AG04449 (cell line): ENCODE results near the gene NUDT2.
"Not testable (repeated sequence)": the region's sequence is repeated elsewhere in the genome, so short reads cannot be mapped to it uniquely, and the experiment has no call there.

Experiments
- CTCF ChIA-PET: fragments of 350-600 bp; formaldehyde crosslinking; extraction: SDS; loops from one replicate; lab custom pipeline; 2021; ENCODE audit warnings: antibody characterized with exemption; lab: Yijun Ruan, JAX
- POLR2A ChIA-PET: fragments of 400-600, 350-600 bp; formaldehyde crosslinking; extraction: SDS; loops from one replicate; lab custom pipeline; 2020; ENCODE audit warnings: antibody characterized with exemption, inconsistent platforms; lab: Yijun Ruan, JAX
- DNase-seq: peaks from one replicate; pipeline ENCODE4 v3.0.0-alpha.2; 2010; ENCODE audit warnings: low read depth, low spot score
- H3K4me3 ChIP-seq: 2 replicates; pipeline ENCODE4 v1.5.1; 2011; ENCODE audit warnings: low read depth, mild to moderate bottlenecking, control low read depth, low read length
- TF ChIP-seq, protein P1 (sequence below): IDR thresholded peaks from one replicate; pipeline ENCODE4 v1.5.1; 2011; ENCODE audit warnings: mild to moderate bottlenecking, moderate library complexity, low read length, control low read depth, inconsistent platforms; ENCODE audit not compliant: insufficient read depth; ENCODE audit errors: missing control alignments

NUDT2 gene

DNA sequence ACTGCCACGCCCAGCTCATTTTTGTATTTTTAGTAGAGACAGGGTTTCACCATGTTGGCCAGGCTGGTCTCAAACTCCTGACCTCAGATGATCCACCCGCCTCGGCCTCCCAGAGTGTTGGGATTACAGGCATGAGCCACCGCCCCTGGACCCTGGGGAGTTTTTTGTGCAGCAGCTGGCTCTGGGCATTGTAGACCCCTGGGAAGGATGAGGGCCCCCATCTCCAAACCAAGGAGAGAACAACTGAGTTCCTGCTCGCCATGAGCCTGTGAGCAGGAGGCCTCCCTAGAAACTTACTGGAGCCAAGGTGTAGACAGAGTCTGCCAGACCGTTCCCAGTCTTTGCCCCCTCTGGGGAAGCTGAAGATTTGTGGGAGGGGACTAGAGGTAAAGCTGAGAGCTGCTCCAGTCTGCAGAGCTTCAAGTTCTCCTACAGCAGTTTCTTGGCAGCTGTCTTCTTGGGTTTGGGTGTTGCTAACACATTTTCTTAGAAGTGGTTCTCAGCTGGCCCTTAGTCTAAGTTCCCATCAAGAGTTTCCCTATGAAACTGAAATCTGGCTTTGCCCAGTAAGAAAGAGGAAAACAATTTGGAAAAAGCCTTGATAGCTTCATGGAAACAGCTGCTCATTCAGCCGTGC, 12.4 kb downstream of the NUDT2 start:
- ChIA-PET CTCF (interaction anchor here (0.8 to 7.8 kb wide), 5 partner anchors 8 to 263 kb away, joined by 3 to 49 read pairs (median 3); no protein-coding TSS in a partner anchor), POLR2A (no interaction called here)
- TF ChIP-seq, protein P1, sequence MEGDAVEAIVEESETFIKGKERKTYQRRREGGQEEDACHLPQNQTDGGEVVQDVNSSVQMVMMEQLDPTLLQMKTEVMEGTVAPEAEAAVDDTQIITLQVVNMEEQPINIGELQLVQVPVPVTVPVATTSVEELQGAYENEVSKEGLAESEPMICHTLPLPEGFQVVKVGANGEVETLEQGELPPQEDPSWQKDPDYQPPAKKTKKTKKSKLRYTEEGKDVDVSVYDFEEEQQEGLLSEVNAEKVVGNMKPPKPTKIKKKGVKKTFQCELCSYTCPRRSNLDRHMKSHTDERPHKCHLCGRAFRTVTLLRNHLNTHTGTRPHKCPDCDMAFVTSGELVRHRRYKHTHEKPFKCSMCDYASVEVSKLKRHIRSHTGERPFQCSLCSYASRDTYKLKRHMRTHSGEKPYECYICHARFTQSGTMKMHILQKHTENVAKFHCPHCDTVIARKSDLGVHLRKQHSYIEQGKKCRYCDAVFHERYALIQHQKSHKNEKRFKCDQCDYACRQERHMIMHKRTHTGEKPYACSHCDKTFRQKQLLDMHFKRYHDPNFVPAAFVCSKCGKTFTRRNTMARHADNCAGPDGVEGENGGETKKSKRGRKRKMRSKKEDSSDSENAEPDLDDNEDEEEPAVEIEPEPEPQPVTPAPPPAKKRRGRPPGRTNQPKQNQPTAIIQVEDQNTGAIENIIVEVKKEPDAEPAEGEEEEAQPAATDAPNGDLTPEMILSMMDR: no peak
- H3K4me3 ChIP-seq: no peak overlapping the region
- DNase-seq: no peak

DNA sequence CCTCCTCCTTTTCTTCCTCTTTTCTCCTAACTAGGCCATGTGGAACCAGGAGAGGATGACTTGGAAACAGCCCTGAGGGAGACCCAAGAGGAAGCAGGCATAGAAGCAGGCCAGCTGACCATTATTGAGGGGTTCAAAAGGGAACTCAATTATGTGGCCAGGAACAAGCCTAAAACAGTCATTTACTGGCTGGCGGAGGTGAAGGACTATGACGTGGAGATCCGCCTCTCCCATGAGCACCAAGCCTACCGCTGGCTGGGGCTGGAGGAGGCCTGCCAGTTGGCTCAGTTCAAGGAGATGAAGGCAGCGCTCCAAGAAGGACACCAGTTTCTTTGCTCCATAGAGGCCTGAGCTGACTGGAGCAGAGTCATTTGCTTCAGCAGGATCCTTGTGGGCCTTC, 13.7 kb downstream of the NUDT2 start:
- TF ChIP-seq, protein P1: no peak
- DNase-seq: no peak
- POLR2A ChIA-PET: no interaction called here
- CTCF ChIA-PET: interaction anchor here (1.0 to 7.8 kb wide), 3 partner anchors 10 to 61 kb away, joined by 3 to 49 read pairs (median 6); no protein-coding TSS in a partner anchor
- H3K4me3 ChIP-seq: no peak overlapping the region

DNA sequence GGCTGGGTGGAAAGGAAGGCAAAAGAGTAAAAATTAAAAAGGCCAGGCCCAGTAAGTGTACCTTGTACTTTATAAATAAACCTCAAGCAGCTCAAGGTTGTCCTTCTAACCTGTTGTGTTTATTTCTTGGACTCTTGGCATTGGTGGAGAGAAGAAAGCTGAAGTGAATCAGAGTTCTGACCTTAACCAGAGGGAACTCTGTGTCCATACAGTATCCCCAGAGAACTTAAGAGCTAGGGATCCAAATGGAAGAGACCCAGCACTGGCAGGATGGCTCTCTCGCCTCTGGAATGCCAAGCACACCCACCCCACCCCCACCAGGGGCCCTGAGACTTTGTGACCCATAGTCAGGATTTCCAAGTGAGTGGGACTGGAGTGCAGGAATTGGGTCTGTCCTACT, 14.2 kb downstream of the NUDT2 start:
- CTCF ChIA-PET: interaction anchor here (1.0 to 7.8 kb wide), 2 partner anchors 10 to 31 kb away, joined by 3 to 49 read pairs; no protein-coding TSS in a partner anchor
- TF ChIP-seq, protein P1: no peak
- H3K4me3 ChIP-seq: no peak overlapping the region
- DNase-seq: no peak
- POLR2A ChIA-PET: no interaction called here

DNA sequence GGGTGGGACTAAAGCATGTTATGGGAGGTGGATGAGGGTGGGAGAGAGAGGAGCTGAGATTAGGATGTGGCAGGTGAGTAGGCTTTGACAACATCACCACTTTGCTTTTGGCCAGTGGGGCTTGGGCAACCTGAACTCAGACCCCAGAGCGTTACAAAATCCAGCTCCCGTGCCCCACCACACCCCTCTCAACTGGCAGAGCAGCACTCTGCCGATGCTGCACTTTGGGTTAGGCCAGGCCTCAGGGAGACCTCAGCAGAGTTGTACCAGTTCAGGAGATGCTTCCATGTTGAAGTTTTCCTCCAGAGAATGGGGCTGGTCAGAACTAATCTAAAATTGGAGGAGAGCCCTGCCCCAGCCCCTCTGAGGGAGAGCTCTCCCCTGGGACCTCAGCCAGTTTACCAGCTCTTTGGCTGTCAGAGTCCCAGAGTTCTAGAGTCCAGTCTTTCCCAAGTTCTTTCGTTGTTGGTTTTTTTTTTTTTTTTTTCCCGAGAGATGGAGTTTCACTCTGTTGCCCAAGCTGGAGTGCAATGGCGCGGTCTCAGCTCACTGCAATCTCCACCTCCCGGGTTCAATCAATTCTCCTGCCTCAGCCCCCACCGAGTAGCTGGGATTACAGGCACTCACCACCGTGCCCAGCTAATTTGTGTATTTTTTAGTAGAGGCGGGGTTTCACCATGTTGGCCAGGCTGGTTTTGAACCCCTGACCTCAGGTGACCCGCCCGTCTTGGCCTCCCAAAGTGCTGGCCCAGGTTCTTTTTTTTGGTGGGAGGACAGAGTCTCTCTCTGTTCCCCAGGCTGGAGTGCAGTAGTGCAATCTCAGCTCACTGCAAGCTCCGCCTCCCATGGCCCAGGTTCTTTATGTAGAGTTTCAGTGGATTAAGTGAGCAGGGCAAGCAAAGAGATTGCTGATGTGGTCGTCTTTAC, 17.8 kb downstream of the NUDT2 start:
- ChIA-PET POLR2A (no interaction called here), CTCF (interaction anchor here (1.0 to 7.8 kb wide), 4 partner anchors 10 to 75 kb away, joined by 3 to 49 read pairs (median 4); no protein-coding TSS in a partner anchor)
- TF ChIP-seq, protein P1: no peak
- DNase-seq: no peak
- no peak overlapping the region for H3K4me3 ChIP-seq

DNA sequence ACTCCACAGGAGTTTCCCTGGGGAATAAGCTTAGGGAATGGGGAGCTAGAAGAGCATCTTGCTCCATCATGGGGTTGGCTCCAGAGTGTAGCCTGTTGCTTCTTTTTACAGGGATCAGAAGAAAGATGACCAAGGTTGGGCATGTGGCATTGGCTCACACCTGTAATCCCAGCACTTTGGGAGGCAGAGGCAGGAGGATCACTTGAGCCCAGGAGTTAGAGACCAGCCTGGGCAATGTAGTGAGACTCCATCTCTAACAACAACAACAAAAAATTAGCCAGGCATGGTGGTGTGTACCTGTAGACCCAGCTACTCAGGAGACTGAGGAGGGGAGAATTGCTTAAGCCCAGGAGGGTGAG, 18.4 kb downstream of the NUDT2 start:
- CTCF ChIA-PET: interaction anchor here (1.0 to 7.8 kb wide), 3 partner anchors 14 to 74 kb away, joined by 3 to 49 read pairs (median 3); no protein-coding TSS in a partner anchor
- TF ChIP-seq, protein P1: no peak
- H3K4me3 ChIP-seq: no peak overlapping the region
- no peak for DNase-seq
- POLR2A ChIA-PET: no interaction called here

DNA sequence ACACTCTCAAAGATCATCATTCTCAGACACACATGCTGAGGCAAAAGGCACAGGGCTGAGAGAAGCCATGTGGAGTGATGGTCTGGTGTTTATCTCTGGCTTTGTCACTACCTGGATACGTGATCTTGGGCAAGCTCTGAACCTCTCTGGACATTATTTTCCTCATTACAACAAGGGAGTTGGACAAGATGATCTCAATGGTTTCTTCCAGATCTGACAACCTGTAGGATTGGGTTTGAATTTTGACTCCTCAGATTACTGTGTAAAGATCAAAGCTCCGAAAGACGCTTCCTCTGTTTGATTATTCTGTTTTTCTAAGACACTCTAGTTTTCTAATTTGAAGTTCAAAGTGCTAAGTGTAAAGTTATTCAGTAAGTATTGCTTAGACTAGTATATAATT, 20.0 kb downstream of the NUDT2 start:
- ChIA-PET CTCF (interaction anchor here (0.9 to 1.3 kb wide), 2 partner anchors 18 to 54 kb away, joined by 3 to 4 read pairs; no protein-coding TSS in a partner anchor), POLR2A (no interaction called here)
- no peak for DNase-seq
- TF ChIP-seq, protein P1: no peak
- no peak overlapping the region for H3K4me3 ChIP-seq

DNA sequence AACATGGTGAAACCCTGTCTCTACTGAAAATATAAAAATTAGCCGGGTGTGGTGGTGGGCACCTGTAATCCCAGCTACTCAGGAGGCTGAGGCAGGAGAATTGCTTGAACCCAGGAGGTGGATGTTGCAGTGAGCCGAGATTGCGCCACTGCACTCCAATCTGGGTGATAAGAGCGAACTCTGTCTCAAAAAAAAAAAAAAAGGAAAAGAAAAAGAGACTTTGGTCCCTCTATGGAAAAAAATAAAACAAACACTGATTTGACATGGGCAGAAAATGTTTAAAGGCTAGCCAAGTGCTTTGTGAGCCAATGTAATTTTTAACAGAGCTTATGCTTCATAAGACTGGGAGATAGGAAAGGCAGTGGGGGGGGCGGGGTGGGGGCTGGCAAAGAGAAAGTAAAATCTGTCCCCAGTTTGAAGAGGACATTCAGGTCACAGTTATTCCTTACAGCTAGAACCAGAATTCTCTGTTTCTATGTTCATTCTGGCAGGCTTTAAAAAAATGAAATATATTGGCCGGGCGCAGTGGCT, 22.8 kb downstream of the NUDT2 start:
- H3K4me3 ChIP-seq, DNase-seq: not testable (repeated sequence)
- ChIA-PET POLR2A (interaction anchor here (0.7 kb wide), 1 partner anchor 714 kb away, joined by 5 read pairs; no protein-coding TSS in a partner anchor), CTCF (interaction anchor here (0.9 to 1.0 kb wide), 2 partner anchors 11 to 18 kb away, joined by 3 read pairs; no protein-coding TSS in a partner anchor)

DNA sequence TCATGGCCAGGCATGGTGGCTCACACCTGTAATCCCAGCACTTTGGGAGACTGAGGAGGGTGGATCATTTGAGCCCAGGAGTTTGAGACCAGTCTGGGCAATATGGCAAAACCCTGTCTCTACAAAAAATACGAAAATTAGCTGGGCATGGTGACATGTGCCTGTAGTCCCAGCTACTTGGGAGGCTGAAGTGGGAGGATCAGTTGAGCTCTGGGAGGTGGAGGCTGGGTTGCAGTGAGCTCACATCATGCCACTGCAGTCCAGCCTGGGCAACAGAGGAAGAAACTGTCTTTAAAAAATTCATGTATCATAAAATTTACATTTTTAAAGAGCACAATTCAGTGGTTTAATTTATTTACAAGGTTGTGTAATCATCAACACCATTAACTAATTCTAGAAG, 23.6 kb downstream of the NUDT2 start:
- CTCF ChIA-PET: interaction anchor here (0.9 to 1.0 kb wide), 2 partner anchors 11 to 19 kb away, joined by 3 read pairs; no protein-coding TSS in a partner anchor
- H3K4me3 ChIP-seq, POLR2A ChIA-PET, DNase-seq: not testable (repeated sequence)
